ENCODE data around the gene UBE2U.
"Not testable (repeated sequence)": the region's sequence is repeated elsewhere in the genome, so short reads cannot be mapped to it uniquely, and the experiment has no call there.

Gene UBE2U

DNA sequence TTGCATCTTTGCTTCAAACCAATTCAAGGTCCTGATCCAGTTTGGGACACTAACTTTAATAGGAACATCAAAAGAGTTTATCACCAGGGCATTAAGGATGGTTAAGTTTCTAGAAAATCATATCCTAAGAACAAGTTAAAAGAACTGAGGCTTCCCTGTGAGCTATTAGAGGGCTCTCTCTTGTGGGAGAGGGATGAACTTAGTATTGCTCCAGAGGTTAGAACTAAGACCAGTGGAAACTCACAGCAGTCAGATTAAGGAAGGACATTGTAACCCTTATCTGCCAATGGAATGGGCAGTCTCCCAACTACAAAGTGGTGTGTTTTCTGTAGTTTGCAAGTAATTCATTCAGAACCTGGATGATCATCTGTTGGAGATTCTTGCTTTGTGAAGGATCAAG lies 36.8 kb downstream of the UBE2U start:
- DNase-seq (ENCODE audit: low read depth) = no peak

DNA sequence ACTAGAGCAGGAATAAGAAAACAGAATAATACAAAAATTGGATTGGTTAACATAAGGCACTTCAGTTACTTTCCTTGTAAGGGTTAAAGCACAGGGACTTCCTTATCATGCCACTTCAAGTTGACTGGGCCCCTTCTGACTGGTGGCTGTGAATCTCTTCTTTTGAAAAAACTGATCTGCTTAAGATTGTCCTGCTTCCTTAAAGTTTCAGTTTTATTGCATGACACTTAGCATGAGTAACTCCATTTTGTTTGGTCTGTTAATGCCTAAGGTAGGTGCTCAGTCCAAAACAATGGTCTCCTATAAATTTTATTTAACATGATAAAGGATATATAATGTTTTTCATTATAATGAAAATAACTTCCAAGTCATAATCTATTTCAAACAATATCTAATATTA lies 37.6 kb downstream of the UBE2U start:
- no peak for DNase-seq (ENCODE audit: low read depth)

DNA sequence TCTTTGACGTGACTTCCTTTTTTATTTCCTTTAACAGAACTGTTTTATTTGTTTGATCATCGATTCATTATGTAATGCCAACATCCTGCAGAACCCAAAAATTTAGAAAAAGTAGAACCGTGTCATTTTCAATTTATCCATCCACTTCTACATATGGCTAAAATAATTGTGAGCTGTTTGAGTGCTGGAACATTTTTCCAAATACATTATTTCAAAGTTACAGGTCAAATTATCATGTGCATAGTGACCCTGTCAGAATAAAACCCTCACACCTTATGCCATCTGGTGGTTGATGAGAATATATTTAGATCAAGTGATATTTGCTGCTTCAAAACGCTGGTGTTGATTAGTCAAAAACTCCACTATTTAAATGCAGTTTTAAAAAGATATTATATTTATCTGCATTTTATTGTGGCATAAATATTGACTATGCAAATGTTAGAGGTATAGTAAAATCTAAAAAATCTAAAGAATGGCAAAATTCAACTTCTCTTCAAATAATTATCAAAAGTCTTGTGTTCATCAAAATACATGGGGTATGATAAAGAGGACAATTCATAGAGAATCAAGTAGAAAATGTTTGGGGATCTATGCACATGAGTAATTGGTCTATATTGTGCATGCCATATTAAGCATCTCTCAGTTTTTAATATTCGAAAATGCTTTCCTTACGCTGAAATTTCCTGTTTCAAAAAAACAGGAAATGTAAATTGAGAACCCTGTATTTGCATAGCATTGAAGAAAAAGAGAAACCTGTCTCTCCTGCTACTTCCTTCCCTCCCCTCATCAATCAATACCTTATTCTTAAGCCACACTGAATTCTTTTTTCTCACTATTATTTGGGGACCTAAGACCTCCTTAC lies 39.7 kb downstream of the UBE2U start:
- DNase-seq (ENCODE audit: low read depth) = no peak

DNA sequence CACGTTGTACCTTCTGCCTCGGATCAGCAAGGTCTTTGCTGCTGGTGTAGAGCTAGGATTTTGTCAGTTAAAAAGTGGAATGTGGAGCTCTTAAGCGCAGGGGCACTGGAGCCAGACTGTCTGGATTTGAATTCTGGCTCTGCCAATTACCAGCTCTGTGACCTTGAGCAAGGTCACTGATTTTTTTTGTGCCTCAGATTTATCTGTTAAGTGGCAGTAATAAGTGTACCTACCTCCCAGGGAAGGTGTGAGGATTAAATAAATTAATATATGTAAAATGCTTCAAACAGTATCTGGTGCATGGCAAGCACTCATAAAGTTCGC lies 40.3 kb downstream of the UBE2U start:
- DNase-seq (ENCODE audit: low read depth) = no peak

DNA sequence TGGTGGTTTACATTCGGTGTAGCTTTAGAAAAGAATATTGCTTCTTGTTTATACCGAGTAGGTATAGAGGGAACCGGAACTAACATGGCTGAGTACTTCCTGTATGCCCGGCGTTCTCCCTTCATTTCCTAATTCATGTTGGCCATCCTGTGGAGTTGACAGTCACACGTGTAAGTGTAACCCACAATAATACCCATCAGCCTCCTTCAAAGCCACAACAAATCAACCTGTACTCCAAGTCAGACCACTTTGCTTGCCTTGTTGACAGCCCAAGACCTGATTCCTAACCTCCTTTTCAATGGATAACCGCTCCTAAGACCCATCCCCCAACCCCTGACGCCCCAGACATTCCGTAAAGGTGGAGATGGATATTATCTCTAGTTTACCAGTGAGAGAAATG lies 42.1 kb downstream of the UBE2U start:
- no peak for DNase-seq (ENCODE audit: low read depth)

DNA sequence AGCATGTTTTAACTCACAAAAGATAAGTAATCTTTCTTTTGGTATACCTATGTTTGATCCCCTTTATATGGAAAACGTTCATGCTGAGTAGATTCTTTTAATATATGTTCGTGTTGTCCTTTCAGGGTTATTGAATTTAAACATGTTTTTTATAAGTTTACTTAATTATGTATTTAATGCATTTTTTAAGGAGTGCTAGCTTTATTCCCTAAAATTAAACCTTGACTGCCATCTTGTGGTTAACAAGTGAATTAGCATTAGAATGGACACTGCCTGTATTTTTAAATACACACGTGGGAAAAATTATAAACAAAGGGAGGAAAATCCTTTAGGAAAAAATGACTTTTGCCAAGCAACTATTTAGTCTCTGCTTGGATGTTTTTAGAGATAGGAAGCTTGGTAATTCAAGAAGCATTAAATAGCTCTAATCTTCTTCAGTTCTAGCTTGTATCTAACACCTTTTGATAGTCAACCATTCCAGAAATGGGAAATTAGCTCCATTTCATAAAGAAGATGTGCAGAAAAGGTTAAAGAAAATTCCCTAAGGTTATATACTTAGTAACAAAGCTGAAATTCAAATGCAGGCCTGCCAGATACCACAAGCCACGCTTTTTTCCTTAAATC lies 43.0 kb downstream of the UBE2U start:
- DNase-seq (ENCODE audit: low read depth) = no peak

DNA sequence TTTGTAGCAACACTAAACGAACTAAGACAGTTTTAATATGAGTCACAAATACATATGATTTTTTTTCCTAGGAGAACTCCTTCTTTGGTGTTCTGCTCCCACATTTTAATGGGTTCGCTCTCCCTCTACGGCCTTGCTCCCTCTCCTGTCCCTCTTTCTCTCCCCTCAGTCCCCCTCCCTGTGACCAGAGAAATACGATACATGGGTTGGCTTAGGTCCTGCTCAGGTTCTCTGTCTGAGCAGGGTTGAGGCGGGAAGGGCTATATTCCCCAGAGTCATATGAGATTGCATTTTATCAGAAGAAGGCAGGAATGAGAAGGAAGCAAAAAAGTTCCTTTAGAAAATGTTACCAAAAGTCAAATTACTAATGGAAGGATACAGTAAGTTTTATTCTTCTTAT lies 44.6 kb downstream of the UBE2U start:
- no peak for DNase-seq (ENCODE audit: low read depth)

DNA sequence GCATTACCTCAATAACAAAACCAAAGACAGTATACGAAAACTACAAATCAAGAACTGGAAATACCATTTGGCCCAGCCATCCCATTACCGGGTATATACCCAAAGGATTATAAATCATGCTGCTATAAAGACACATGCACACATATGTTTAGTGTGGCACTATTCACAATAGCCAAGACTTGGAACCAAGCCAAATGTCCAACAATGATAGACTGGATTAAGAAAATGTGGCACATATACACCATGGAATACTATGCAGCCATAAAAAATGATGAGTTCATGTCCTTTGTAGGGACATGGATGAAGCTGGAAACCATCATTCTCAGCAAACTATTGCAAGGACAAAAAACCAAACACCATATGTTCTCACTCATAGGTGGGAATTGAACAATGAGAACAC lies 47.0 kb downstream of the UBE2U start:
- DNase-seq (ENCODE audit: low read depth) = not testable (repeated sequence)

DNA sequence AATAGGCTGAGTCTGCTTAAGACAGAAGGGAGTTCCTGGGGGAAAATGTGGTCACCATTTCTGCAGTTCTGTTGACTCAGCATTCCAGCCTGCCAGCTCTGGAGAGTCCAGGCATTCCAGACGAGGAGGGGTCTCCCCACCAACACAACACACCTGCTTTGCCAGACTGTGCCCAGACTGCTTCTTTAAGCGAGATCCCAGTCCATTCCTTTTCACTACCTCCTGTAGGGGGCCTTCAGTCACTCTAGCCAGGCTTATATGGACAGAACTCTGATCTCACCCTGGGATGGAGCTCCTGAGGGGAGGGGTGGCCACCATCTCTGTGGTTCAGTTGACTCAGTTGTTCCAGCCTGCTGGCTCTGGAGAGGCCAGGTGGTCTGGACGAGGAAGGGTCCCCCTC lies 48.5 kb downstream of the UBE2U start:
- no peak for DNase-seq (ENCODE audit: low read depth)

DNA sequence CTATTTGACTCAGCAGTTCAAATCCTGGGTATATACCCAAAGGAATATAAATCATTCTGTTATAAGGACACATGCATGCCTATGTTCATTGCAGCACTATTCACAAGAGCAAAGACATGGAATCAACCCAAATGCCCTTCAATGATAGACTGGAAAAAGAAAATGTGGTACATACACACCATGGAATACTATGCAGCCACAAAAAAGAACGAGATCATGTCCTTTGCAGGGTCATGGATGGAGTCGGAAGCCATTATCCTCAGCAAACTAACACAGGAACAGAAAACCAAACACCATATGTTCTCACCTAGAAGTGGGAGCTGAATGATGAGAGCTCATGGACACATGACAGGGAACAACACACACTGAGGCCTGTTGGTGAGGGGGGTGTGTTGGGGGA lies 53.8 kb downstream of the UBE2U start:
- not testable (repeated sequence) for DNase-seq (ENCODE audit: low read depth)

DNA sequence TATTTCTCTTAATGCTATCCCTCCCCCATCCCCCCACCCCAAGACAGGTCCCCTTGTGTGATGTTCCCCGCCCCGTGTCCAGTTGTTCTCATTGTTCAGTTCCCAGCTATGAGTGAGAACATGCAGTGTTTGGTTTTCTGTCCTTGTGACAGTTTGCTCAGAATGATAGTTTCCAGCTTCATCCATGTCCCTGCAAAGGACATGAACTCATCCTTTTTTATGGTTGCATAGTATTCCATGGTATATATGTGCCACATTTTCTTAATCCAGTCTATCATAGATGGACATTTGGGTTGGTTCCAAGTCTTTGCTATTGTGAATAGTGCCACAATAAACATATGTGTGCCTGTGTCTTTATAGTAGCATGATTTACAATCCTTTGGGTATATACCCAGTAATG lies 55.0 kb downstream of the UBE2U start:
- not testable (repeated sequence) for DNase-seq (ENCODE audit: low read depth)

DNA sequence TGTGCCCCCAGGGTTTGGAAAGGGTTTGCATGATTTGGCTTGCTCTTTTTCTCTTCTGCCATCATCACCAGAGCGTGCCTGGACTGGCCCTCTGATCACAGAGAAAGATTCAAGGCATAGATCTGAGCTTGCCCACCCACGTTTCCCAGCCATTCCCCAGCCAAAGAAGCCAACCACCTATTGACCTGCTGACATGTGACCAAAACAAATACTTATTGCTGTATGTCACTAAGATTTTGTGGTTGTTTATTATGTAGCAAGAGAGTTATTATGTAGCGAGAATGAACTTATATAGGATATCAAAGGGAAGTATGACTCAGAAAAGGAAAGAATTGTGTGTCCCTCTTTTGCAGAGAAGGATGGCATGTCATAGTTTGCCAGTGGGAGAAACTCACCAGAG lies 59.9 kb downstream of the UBE2U start:
- DNase-seq (ENCODE audit: low read depth) = no peak

DNA sequence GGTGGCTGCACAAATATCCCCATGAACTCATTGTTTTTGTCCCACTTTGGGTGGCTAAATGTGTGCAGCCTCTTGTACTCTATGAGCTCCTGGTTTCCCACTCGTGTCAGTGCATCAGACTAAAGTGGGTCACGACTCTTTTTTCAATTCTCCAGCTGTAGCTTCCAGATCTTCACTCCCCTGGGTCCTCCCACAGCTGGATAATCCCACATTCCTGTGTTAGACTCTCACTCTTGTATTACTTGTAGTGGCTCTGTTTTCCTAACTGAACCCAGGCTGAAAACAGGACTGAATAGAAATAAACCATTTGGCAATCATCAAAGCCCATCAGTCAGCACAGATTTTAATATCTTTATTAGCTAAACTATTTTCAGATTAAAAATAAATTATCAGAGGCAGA lies 60.4 kb downstream of the UBE2U start:
- no peak for DNase-seq (ENCODE audit: low read depth)

DNA sequence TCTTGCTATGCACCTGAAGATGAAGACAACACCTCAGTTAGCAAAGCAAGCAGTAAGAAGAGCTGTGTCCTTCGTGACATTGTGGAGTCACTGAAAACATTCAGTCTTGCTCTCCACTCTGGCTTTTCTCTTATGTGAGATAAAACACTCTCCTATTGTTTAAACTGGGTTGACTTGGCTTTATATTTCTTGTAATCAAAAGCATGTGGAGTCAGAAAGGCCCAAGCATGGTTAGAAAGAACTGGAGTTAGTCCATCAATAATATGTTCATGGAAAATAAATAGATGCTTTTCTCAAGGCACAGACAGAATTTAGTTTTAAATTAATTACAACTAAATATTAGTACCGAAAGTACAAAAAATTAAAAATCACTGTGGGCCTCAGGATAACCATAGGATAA lies 61.7 kb downstream of the UBE2U start:
- no peak for DNase-seq (ENCODE audit: low read depth)

DNA sequence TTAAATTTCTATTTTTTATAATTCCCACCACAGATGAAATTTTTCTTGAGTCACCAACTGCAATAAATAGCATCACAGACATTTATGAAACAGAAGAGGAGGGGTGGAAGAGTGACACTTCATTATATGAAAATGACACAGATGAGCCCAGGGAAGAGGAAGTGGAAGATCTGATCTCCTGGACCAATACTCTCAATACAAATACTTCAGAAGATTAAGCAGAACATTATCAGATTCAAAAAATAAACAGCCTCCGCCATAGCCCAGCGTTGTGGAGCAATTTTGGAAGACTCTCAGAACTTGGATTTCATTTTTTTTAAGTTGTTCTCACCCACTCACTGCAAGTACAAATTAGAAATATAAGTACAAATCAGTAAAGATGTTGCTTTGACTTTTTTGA lies 63.6 kb downstream of the UBE2U start:
- DNase-seq (ENCODE audit: low read depth) = no peak

DNA sequence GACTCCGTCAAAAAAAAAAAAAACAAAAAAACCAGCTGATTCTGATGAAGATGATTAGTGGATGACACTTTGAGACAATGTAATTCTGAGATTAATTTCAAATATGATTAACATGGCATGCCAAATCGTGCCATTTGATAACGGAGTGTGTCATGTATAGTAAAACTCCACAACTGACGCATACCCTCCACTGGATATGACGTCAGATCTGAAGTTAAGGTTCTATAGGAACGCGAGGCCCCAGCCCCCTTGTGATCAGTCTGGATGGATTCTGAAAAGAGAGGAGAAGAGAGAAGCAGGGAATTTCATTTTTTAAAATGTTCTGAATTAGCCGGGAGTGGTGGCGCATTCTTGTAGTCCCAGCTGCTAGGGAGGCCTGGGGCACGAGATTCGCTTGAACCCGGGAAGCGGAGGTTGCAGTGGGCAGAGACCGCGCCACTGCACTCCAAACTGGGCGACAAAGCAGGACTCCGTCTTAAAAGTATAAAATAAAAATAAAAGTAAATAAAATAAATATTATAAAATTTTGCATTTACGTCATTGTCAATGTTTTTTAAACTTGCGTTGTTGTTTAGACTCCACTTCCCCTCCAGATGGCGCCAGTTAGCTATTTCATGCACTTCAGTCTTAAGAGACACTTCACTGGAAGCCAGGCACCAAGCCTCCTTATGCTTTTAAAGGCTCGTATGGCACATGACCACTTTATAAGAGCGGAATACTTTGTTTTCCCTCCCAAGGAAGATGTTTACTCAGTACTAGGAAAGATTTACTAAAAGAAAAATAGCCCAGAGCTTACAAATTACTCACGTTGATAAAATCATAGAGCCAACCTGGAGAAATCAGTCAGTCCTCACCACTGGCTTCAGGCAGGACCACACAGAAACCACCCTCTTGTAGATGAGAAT lies 65.5 kb downstream of the UBE2U start:
- peak; percentile 23 for DNase-seq (ENCODE audit: low read depth)

DNA sequence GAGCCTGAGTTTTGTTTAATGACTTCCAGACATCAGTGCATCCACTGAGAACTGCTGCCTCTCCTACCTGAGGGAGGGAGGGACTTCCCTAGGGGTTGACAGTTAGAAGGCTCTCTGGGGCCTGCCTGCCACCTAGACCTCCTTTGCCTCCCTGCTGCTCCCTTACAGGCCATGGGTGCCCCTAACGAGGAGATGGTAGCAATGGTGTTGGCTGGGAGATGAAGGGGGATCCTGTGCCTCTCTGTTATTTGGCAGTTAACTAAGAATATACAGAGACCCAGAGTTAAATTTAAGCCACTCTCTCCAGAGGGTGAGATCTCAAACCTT lies 66.1 kb downstream of the UBE2U start:
- no peak for DNase-seq (ENCODE audit: low read depth)

DNA sequence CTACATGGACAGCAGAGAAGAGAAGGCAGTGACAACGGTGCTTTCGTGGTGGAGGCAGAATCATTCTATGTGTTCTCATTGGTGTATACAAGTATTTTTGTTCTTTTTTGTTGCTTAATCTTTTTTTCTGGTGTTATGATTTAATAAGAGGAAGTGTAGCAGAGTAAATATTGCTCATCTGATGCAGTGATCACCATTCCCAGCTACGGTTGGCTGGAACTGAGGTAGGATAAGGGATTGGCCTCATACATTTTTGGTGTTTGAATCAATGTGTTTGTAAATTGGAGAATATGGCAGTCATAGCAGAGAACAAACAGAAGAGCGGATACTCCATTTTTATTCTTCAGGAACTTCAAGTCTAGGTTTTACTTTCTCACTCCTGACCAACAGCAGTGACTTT lies 76.6 kb downstream of the UBE2U start:
- no peak for DNase-seq (ENCODE audit: low read depth)

DNA sequence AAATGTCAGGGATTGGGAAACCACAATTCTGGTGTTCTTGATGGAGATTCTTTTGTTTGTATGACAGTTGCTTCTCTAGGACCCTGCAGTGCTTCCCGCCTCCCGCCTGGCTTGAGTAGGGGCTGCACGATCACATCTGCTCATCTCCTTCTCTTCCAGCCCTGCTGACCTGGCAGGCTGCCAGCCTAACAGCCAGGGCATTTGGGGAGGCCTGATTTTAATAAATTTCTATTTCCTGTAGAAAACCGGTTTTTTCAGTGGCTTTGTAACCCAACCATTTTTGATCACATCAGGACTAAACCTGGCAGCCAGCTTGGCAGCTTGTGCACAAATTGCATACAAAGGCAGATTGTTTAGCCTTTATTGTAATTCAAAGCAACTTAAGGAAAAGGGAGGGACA lies 78.9 kb downstream of the UBE2U start:
- no peak for DNase-seq (ENCODE audit: low read depth)

DNA sequence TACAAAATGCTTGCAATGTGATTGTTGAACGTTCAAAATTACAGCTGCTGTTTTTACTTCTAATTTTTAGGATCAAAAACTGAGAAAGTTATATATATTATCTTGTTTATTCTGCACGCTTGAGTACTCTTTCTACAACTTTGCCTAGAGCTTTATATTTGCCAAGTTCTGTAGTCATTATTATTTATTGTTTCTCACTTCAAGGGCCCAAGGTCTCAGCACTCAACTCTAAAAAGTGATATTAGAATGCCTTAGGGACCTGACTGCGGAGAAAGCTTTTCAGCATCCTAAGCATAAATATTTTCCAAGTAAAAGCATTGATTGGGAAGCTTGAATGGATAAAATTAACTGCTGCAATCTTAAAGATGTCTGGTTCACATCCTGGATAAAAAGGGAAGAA lies 83.6 kb downstream of the UBE2U start:
- no peak for DNase-seq (ENCODE audit: low read depth)

DNA sequence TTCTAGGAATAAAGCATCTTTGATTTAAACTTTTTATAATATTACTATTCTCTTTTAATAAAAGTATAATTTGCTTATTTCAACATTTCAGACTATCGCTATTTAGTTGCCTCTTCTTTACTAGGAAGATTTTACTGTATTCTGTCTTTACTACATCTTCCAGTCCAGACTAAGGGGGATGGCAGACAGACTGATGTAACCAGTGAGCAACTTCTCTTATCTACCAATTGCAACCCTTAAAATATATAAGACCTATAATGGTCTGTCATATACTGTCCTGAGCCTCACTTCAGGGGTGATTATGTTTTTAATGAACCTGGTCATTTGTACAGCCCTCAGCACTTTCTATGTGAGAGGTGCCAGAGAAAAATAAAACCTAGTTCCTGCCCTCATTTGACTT lies 87.0 kb downstream of the UBE2U start:
- no peak for DNase-seq (ENCODE audit: low read depth)

DNA sequence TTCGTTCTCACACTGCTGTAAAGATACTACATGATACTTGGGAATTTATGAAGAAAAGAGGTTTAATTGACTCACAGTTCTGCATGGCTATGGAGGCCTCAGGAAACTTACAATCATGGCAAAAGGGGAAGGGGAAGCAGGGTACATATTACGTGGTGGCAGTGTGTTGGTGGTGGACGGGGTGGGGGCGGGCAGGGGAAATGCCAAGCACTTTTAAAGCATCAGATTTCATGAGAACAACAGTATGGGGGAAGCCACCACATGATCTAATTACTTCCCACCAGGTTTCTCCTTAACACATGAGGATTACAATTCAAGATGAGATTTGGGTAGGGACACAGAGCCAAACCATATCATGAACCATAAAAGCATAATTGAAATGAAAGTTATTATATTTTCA lies 88.5 kb downstream of the UBE2U start:
- no peak for DNase-seq (ENCODE audit: low read depth)

DNA sequence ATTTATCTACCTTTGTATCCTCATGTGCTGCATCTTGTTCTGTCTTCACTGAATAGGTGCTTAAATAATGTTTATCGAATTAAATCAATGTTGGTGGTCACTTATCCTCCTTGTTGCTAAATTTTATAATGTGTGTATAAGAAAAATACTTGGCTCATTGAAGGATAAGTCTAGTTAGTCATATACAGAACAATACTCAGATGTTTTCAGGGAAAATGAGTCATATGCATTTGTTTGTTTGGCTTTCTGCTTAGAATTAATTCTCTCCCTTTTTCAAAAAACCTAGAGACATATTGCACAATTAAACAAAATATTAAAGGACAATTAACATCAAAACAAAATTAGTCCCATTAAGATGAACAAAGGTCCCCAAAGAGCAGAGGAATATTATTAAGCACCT lies 89.0 kb downstream of the UBE2U start:
- DNase-seq (ENCODE audit: low read depth) = no peak
